ENCODE data around the gene TOM1L2. TPM values are rescaled to one million over a fixed set of nuclear protein-coding genes. Genes with fewer than 3 reads are reported as not detected.

The TOM1L2 gene
- 15.4 to 22.8 TPM (median 21.5 TPM) in 5 replicates for total RNA-seq (2022; extraction: Qiagen RNA extraction)

DNA sequence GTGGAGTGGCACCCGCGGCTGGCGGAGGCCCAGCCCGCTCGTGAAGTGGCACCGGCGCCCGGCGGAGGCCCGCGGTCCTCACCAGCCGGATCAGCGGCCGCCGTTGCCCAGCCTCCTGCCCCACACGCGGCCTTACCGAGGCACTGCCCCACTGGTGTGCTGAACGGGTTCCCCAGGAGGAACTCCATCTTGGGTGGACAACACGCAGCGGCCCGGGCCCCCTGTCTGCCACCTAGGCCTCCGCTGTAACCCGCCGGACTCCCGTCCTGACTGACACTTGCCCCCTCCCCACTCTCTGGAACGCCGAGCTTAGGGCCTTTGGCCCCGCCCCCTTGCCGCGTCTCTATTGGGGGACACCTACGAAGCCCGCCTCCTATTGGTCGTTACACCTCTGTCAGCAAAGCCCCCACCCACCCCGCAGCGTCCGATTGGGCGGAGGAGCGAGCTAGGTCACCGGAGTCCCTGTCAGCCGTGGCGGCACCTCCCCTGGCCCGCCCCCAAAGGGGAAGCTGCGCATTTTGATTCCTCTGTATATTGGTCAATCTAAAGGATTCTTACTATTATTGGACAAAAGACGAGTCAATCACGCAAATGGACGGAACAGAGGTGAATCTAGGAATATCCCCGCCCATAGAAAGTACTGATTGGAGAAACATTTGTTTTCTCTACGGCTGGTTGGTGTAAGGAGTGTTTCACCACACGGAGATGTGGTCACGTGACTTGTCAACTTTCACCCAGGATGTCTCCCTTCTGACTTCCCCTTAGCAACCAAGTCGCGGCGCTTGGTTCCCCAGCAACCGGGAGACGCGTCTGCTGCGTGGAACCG lies at the start of gene TOM1L2, which contains the start of gene DRC3:
TSS of gene TOM1L2 (minus strand) at position 275 of the 826 bp plus-strand sequence. CDS start at position 188, 87 bp downstream.
TSS of gene DRC3 (plus strand) at position 737 of the 826 bp plus-strand sequence. CDS start 4,737 bp downstream, outside the sequence.

DNA sequence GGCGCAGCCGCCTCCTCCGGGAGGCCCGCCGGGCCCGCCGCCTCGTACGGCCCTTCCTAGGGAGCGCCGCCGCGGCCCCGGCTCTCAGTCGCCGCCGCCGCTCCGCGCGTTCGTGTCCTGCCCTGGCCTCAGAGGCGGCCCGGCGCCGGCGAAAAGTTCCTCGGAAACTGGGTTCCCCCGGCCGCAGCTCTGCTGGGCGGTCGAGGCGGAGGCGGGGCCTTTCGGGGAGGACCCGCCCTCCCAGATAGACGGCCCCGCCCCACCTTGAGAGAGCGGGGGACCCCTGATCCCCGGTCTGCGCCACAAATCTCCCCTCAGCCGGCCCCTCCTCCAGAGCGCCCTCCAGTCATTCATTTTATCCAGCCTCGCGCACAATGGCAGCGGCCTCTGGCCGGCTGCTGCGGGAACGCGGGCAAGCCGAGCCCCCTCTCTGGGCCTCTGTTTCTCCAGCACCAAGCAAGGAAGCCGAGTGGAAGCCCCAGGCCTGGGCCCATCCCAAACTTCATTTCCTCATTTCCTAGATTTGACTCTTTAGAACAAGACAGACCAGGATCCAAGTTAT lies 135.3 kb downstream of the TOM1L2 start, which contains the start of gene SREBF1:
TSS of gene SREBF1 (minus strand) at position 169 of the 562 bp plus-strand sequence. CDS start 169 bp downstream, outside the sequence.

Other genes with a start within 250 kb of the TOM1L2 start
- 51.3 to 82.2 TPM (median 75.8 TPM) in 5 replicates for gene SREBF1, start 135.4 kb downstream of the TOM1L2 start, total RNA-seq (2022; extraction: Qiagen RNA extraction)
- gene DRC3, start 462 bp upstream of the TOM1L2 start, total RNA-seq (2022; extraction: Qiagen RNA extraction), result 1.4 to 3.5 TPM (median 1.9 TPM) in 5 replicates
- gene ATPAF2, start 66.8 kb upstream of the TOM1L2 start, total RNA-seq (2022; extraction: Qiagen RNA extraction), result 24.7 to 31.8 TPM (median 29.8 TPM) in 5 replicates
- 8.7 to 11.3 TPM (median 10.6 TPM) in 5 replicates for gene GID4, start 67.0 kb upstream of the TOM1L2 start, total RNA-seq (2022; extraction: Qiagen RNA extraction)
- 43.5 to 53.5 TPM (median 51.0 TPM) in 5 replicates for gene DRG2, start 115.5 kb upstream of the TOM1L2 start, total RNA-seq (2022; extraction: Qiagen RNA extraction)
- 0.06 to 0.86 TPM (median 0.75 TPM) in 5 replicates for gene MYO15A, start 136.4 kb upstream of the TOM1L2 start, total RNA-seq (2022; extraction: Qiagen RNA extraction)
- 47.1 to 60.1 TPM (median 49.9 TPM) in 5 replicates for gene ALKBH5, start 211.4 kb upstream of the TOM1L2 start, total RNA-seq (2022; extraction: Qiagen RNA extraction)